Measurements from ENCODE around the gene UGT1A7.

Gene UGT1A7

DNA sequence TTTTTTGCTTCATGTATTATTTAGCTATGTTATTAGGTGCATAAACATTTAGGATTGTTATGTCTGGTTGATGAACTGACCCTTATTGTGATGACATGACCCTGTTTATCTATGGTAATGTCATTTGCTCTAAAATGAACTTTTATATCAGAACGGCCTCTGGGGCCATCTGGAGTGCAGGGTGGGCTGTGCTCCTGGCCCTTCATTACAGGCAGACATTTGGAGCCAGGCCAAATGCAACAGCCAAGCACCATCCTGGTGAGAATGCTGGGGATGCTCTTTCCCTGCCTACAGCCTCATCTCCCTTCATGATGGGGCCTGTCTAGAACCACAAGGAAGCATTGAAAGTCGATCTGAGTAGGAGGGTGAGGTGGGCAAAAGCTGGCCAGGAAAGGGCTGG, 134.6 kb downstream of the UGT1A7 start:
- H3K9me3 ChIP-seq (ENCODE audit: insufficient read depth, low read depth, low read length) = no peaks in the 10 kb centered on the region
- no peak overlapping the region for H3K27ac ChIP-seq (ENCODE audit: low read depth, low read length)
- H3K36me3 ChIP-seq (ENCODE audit: insufficient read depth, low read length) = no peaks in the 10 kb centered on the region
- WGBS = 89% methylated on average over 2 of the region's 2 CpGs
- no peaks in the 10 kb centered on the region for H3K27me3 ChIP-seq (ENCODE audit: insufficient read depth, low read length)
- no peak overlapping the region for H3K9ac ChIP-seq (ENCODE audit: low read depth, low read length)
- no peak overlapping the region for H3K4me3 ChIP-seq (ENCODE audit: low read length)
- no peaks in the 10 kb centered on the region for H3K4me1 ChIP-seq (ENCODE audit: insufficient read depth, low read length)

DNA sequence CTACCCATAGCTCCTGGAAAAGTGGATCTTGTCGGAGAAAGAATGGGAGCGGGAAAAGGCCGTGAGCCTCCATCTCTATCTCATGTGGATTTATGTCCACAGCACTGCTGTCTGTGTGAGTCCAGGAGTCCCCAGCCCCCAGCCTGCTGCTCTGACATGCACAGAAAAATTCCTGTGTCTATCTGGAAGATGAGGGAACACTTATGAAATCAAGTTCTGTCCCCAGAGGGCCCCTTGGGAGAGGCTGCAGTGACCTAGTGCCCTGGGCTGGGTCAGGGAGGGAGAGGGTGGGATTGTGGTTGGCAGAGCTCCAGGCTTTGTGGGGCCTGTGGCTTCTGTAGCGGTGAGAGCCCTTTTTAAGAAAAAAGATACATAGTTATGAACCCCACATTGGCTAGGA, 135.1 kb downstream of the UGT1A7 start:
- WGBS = 99% methylated on average over 3 of the region's 4 CpGs
- no peaks in the 10 kb centered on the region for H3K27me3 ChIP-seq (ENCODE audit: insufficient read depth, low read length)
- no peaks in the 10 kb centered on the region for H3K4me1 ChIP-seq (ENCODE audit: insufficient read depth, low read length)
- H3K9ac ChIP-seq (ENCODE audit: low read depth, low read length) = no peak overlapping the region
- H3K9me3 ChIP-seq (ENCODE audit: insufficient read depth, low read depth, low read length) = no peaks in the 10 kb centered on the region
- H3K36me3 ChIP-seq (ENCODE audit: insufficient read depth, low read length) = no peaks in the 10 kb centered on the region
- H3K4me3 ChIP-seq (ENCODE audit: low read length) = no peak overlapping the region
- no peak overlapping the region for H3K27ac ChIP-seq (ENCODE audit: low read depth, low read length)

DNA sequence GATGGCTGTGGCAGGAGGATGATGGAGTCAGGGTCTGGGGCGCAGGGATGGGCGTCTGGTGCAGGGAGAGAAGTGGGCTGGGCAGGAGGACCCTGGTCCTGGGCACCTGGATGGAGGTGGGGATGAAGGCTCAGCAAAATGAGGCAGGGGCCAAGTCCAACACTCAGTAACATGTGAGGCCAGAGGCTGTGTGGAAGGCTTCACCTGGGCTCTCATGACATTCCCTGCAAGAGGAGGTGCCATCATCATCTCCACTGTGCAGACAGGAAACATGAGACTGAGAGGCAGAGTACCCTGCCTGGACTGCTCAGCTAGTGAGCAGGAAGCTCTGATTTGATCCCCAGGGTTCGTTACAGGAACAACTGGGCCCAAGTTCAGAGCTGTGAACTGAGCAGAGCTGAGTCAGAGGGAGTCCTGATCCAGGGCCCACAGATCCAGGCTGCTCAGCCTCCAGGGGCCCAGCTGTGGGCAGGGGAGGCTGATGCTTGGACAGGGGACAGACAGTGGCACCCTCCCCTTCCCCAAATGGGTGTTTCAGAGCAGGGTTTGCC, 135.7 kb downstream of the UGT1A7 start:
- Histone ChIP-seq H3K27me3 (ENCODE audit: insufficient read depth, low read length) (no peaks in the 10 kb centered on the region), H3K36me3 (ENCODE audit: insufficient read depth, low read length) (no peaks in the 10 kb centered on the region)
- WGBS = 92% methylated on average over 3 of the region's 3 CpGs

DNA sequence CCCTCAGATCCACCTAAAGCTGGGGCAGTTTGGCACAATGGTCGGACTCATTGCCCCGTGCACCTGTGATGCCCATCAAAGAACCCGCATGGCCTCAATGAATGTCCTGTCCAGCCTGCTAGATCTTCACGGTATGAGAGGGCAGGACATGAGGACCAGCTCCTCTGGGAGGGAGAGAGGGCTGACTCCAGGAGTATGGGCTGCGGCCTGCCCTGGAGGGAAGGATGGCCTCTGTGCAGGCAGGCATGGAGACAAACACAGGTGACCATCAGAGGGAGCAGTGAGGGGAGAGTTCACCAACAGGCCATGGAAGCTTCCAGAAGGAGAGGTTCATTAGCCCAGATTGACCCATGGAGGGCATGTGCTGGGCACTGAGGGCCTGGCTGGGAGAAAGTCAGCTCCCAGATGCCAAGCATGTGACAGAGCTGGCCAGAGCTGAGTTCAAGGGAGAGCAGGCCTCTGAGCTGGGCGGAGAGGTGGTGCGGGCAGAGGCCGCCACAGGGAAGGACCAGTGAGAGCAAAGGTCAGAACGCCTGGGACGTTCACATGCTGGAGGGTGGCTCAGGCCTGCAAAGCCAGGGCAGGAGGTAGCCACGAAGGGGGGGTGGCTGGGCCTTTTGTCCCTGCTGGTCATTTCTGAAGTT, 136.4 kb downstream of the UGT1A7 start:
- Histone ChIP-seq H3K4me1 (ENCODE audit: insufficient read depth, low read length) (no peaks in the 10 kb centered on the region), H3K36me3 (ENCODE audit: insufficient read depth, low read length) (no peaks in the 10 kb centered on the region), H3K27me3 (ENCODE audit: insufficient read depth, low read length) (no peaks in the 10 kb centered on the region), H3K9ac (ENCODE audit: low read depth, low read length) (no peak overlapping the region), H3K9me3 (ENCODE audit: insufficient read depth, low read depth, low read length) (no peaks in the 10 kb centered on the region), H3K27ac (ENCODE audit: low read depth, low read length) (no peak overlapping the region), H3K4me3 (ENCODE audit: low read length) (no peak overlapping the region)
- 94% methylated on average over 11 of the region's 11 CpGs for WGBS

More for the DNA sequence above, 135.7 kb downstream of the UGT1A7 start:
- Histone ChIP-seq H3K4me1 (ENCODE audit: insufficient read depth, low read length) (no peaks in the 10 kb centered on the region), H3K9ac (ENCODE audit: low read depth, low read length) (no peak overlapping the region), H3K9me3 (ENCODE audit: insufficient read depth, low read depth, low read length) (no peaks in the 10 kb centered on the region), H3K4me3 (ENCODE audit: low read length) (no peak overlapping the region), H3K27ac (ENCODE audit: low read depth, low read length) (no peak overlapping the region)

DNA sequence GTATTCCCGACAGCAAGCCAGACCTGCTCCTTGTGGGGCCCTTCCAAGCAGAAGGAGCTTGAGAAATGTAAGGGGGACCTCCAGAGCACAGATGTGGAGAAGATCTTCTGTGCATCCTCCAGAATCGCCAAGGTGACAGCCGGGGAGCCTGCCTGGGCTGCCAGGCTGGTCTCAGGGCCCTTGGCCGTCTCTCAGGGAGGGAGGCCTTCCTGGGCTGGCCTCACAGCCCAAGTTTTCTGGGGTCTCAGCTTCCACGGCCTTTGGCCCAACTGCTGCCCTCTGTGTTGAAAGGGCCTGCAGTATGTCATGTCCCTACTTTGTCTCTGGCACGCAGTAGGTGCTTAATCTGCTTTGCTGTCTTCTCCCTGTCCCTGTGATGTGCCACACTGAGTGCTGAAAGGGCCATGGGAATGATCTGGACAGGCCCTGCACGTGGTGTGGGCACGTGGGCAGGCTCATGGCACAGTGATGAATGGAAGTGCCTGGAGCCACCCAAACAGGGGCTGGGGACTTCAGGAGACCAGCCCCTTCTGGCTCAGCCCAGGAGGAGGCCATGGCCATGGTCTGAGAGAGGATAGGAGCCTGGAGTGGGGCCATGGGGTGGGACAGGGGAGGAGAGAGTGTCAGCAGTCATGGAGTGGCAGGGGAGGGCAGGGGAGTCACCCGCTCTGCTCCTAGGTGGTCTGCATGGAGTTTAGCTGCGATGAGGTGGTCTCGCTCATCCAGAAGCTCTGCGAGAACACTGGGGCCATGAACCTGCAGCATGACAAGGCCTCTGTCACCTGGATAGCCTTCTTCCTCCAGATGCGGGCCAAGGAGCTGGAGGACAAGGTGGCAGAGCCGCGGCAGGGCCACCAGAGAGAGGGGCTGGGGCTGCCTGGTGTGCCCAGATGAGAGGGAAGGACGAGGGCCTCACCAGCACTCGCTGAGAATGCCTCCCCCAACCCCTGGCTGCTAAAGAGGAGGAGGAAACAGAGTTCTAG, 137.2 kb downstream of the UGT1A7 start:
- Histone ChIP-seq H3K9ac (ENCODE audit: low read depth, low read length) (no peak overlapping the region), H3K9me3 (ENCODE audit: insufficient read depth, low read depth, low read length) (no peaks in the 10 kb centered on the region), H3K36me3 (ENCODE audit: insufficient read depth, low read length) (no peaks in the 10 kb centered on the region), H3K4me3 (ENCODE audit: low read length) (no peak overlapping the region), H3K4me1 (ENCODE audit: insufficient read depth, low read length) (no peaks in the 10 kb centered on the region), H3K27ac (ENCODE audit: low read depth, low read length) (no peak overlapping the region), H3K27me3 (ENCODE audit: insufficient read depth, low read length) (no peaks in the 10 kb centered on the region)
- 83% methylated on average over 17 of the region's 17 CpGs for WGBS

DNA sequence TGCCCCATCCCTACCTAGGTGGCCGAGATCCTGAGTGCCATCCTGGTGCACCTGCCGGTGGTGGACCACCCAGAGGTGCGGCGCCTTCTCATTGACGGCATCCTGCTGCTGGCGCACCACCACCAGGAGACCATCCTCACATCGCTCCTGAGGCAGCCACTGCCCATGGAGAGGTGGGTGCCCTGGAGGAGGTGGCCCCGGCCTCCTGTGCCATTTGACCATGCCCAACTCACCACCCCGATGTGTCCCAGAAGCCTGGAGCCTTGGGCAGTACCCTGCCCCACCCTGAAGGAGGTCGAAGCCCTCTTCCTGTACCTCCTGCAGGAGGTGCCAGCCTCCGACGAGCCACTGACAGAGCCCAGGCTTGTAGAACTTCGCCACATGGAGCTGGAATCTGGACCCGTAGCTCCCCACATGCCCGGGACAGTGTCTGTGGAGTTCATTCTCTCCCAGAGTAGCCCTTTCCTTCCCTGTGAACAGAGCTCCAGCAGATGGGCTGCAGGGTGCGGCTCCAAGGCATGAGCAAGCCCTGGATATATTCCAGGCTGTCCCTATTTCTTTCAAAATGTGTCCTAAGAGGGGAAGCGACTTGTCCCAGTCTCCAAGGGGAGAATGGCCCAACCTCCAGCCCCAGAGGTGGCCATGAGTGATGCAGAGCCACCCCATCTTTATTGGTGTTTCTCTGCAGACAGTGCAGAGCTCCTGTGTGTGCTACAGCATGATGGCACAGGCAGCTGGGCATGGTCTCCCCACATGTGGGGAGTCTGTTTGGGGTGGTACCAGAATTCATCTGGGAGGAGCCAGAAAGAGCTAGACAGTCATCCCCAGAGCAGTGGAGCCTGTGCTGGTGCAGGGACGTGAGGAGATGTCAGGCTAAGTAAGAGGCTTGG, 138.4 kb downstream of the UGT1A7 start:
- H3K27ac ChIP-seq (ENCODE audit: low read depth, low read length) = no peak overlapping the region
- no peaks in the 10 kb centered on the region for H3K4me1 ChIP-seq (ENCODE audit: insufficient read depth, low read length)
- no peak overlapping the region for H3K4me3 ChIP-seq (ENCODE audit: low read length)
- H3K9me3 ChIP-seq (ENCODE audit: insufficient read depth, low read depth, low read length) = no peaks in the 10 kb centered on the region
- no peak overlapping the region for H3K9ac ChIP-seq (ENCODE audit: low read depth, low read length)
- H3K27me3 ChIP-seq (ENCODE audit: insufficient read depth, low read length) = no peaks in the 10 kb centered on the region
- 93% methylated on average over 18 of the region's 18 CpGs for WGBS
- no peaks in the 10 kb centered on the region for H3K36me3 ChIP-seq (ENCODE audit: insufficient read depth, low read length)

DNA sequence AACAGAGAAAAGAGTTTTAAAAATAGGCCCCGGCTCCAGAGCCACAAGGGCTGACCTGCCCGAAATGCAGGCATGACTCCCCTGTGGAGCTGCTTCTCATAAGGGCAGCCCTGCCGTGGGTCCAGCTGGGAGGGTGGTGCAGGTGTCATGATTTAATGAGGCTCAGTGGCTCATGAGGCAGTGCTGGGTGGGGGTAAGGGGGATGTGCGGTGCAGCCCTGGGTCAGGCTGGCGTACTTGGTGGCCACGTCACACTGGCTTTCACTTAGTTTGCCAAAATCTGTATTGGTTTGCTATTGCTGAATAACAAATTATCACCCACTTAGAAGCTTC, 139.0 kb downstream of the UGT1A7 start:
- 91% methylated on average over 6 of the region's 6 CpGs for WGBS
- H3K9ac ChIP-seq (ENCODE audit: low read depth, low read length) = no peak overlapping the region
- H3K4me3 ChIP-seq (ENCODE audit: low read length) = no peak overlapping the region
- no peak overlapping the region for H3K27ac ChIP-seq (ENCODE audit: low read depth, low read length)
- no peaks in the 10 kb centered on the region for H3K9me3 ChIP-seq (ENCODE audit: insufficient read depth, low read depth, low read length)
- no peaks in the 10 kb centered on the region for H3K36me3 ChIP-seq (ENCODE audit: insufficient read depth, low read length)
- no peaks in the 10 kb centered on the region for H3K27me3 ChIP-seq (ENCODE audit: insufficient read depth, low read length)
- H3K4me1 ChIP-seq (ENCODE audit: insufficient read depth, low read length) = no peaks in the 10 kb centered on the region

DNA sequence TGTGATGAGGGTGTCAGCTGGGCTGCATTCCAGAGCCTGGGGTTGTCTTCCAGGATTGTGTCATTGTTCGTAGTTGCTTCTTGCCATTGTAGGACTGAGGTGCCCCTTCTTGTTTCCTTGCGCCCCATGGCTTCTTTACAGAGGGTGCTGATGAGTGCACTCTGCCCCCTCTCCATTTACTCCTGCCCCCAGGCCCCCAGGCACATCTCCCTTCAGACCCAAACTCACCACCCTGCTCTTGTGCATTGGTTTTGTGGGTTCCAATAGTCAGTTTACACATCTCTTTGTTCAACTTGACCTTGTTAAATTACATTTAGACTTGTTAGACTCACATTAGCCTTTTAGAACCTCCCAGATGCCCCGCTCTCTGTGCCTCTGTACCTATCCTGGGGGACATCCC, 139.5 kb downstream of the UGT1A7 start:
- Histone ChIP-seq H3K4me3 (ENCODE audit: low read length) (no peak overlapping the region), H3K4me1 (ENCODE audit: insufficient read depth, low read length) (no peaks in the 10 kb centered on the region), H3K27me3 (ENCODE audit: insufficient read depth, low read length) (no peaks in the 10 kb centered on the region), H3K9me3 (ENCODE audit: insufficient read depth, low read depth, low read length) (no peaks in the 10 kb centered on the region), H3K9ac (ENCODE audit: low read depth, low read length) (no peak overlapping the region), H3K36me3 (ENCODE audit: insufficient read depth, low read length) (no peaks in the 10 kb centered on the region), H3K27ac (ENCODE audit: low read depth, low read length) (no peak overlapping the region)
- WGBS = 87% methylated on average over 3 of the region's 3 CpGs

DNA sequence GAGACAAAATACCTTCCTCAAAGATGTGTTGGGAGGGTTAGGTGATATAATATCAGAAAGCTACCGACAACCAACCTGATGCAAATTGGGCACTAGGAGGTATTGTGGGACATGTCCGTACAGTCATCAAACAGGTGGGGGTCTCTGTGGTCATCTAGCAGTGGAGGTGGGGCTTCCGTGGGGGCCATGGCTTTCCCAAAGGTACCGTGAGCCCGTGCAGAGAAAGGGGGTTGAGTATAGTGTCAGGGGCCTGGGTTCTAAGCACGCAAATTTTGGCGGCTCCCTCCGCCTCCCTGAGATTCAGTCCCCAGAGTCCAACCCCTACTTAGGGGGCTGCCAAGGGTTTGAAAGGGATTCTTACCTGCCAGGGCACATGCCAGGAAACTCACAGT, 140.0 kb downstream of the UGT1A7 start:
- 92% methylated on average over 8 of the region's 8 CpGs for WGBS
- no peak overlapping the region for H3K9ac ChIP-seq (ENCODE audit: low read depth, low read length)
- H3K4me1 ChIP-seq (ENCODE audit: insufficient read depth, low read length) = no peaks in the 10 kb centered on the region
- H3K36me3 ChIP-seq (ENCODE audit: insufficient read depth, low read length) = no peaks in the 10 kb centered on the region
- no peaks in the 10 kb centered on the region for H3K9me3 ChIP-seq (ENCODE audit: insufficient read depth, low read depth, low read length)
- H3K4me3 ChIP-seq (ENCODE audit: low read length) = no peak overlapping the region
- no peak overlapping the region for H3K27ac ChIP-seq (ENCODE audit: low read depth, low read length)
- H3K27me3 ChIP-seq (ENCODE audit: insufficient read depth, low read length) = no peaks in the 10 kb centered on the region

DNA sequence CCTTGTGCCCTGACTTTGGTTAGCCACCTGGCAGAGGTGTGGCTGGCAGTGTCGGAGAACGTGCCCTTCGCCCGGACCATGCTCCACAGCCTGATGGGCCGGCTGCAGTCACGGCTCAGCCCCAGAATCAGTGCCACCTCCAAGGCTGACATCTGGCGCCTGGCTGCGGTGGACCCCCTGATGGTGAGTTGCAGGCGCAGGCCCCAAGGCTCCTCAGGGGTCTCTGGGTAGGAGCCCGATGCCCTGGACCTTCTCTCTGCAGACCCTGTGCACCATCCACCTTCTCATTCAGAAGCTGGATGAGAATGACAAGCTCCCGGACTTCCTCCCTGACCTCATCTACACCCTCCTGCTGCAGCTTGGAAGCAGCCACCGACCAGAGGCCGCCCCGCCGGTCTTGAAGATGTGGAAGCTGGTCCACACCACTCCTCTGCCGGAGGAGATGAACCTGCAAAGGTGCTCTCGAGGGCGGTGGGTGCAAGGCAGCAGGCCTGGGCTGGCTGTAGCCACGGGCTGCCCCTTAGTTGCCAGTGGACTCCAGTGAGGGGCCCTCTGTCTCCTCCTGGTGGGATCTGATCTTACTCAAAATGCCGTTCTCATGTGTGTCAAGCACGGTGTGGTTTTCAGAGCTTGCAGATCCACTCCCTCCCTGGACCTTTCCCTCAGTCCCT, 140.5 kb downstream of the UGT1A7 start:
- H3K4me3 ChIP-seq (ENCODE audit: low read length) = no peak overlapping the region
- no peak overlapping the region for H3K27ac ChIP-seq (ENCODE audit: low read depth, low read length)
- H3K9me3 ChIP-seq (ENCODE audit: insufficient read depth, low read depth, low read length) = no peaks in the 10 kb centered on the region
- 94% methylated on average over 21 of the region's 21 CpGs for WGBS
- no peaks in the 10 kb centered on the region for H3K27me3 ChIP-seq (ENCODE audit: insufficient read depth, low read length)
- no peak overlapping the region for H3K9ac ChIP-seq (ENCODE audit: low read depth, low read length)
- no peaks in the 10 kb centered on the region for H3K4me1 ChIP-seq (ENCODE audit: insufficient read depth, low read length)
- no peaks in the 10 kb centered on the region for H3K36me3 ChIP-seq (ENCODE audit: insufficient read depth, low read length)
